Fibroblast of mammary gland (primary cell): ENCODE data around the gene FBXO10.

Experiments used
- DNase-seq: peaks from one replicate; pipeline ENCODE4 v3.0.0-alpha.2; 2010; ENCODE audit warnings: low read depth
- H3K4me3 ChIP-seq: 2 replicates; pipeline ENCODE4 v1.5.1; 2011; ENCODE audit warnings: low read depth, mild to moderate bottlenecking, low read length, moderate library complexity; ENCODE audit not compliant: control insufficient read depth
- TF ChIP-seq, protein P1 (sequence below): conservative IDR thresholded peaks from 2 replicates; pipeline ENCODE4 v1.5.1; 2011; ENCODE audit warnings: low read depth, low read length, inconsistent platforms; ENCODE audit not compliant: control insufficient read depth, insufficient read depth

Gene FBXO10

DNA sequence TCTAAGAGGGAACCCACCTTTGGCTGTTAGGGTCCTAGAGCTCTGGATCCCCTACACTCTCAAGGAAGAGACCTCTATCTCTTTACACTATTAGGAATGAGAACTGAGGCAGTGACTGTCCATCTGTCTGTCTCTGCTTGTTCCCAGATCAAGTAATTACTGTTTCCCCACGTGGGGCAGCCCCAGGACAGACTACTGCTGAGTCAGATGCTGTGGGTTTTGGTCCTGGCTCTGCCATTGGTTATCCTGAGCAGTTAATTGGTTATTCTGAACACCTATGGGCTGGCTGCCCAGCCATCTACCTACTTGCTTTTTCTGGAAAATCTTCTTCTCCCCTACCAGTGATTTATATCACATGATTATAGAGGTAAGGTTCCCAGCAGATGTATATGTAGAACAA lies 33.3 kb downstream of the FBXO10 start:
- TF ChIP-seq, protein P1, sequence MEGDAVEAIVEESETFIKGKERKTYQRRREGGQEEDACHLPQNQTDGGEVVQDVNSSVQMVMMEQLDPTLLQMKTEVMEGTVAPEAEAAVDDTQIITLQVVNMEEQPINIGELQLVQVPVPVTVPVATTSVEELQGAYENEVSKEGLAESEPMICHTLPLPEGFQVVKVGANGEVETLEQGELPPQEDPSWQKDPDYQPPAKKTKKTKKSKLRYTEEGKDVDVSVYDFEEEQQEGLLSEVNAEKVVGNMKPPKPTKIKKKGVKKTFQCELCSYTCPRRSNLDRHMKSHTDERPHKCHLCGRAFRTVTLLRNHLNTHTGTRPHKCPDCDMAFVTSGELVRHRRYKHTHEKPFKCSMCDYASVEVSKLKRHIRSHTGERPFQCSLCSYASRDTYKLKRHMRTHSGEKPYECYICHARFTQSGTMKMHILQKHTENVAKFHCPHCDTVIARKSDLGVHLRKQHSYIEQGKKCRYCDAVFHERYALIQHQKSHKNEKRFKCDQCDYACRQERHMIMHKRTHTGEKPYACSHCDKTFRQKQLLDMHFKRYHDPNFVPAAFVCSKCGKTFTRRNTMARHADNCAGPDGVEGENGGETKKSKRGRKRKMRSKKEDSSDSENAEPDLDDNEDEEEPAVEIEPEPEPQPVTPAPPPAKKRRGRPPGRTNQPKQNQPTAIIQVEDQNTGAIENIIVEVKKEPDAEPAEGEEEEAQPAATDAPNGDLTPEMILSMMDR: no peak
- DNase-seq: no peak
- no peak overlapping the region for H3K4me3 ChIP-seq

DNA sequence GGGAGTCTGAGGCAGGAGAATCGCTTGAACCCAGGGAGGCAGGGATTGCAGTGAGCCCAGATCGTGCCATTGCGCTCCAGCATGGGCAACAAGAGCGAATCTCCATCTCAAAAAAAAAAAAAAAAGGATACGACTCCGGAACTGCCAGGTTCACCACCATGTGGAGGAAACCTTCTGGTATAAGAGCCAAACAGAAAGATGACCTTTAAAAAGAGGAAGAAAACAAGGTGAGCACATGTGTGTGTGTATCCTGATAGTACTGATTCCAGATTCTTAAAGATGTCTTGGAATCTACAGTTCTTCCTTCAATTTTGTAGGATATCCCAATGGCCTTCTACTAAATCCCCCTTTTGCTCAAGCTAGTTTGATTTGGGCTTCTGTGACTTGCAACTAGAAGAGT lies 33.7 kb downstream of the FBXO10 start:
- TF ChIP-seq, protein P1: no peak
- no peak overlapping the region for H3K4me3 ChIP-seq
- DNase-seq: no peak

DNA sequence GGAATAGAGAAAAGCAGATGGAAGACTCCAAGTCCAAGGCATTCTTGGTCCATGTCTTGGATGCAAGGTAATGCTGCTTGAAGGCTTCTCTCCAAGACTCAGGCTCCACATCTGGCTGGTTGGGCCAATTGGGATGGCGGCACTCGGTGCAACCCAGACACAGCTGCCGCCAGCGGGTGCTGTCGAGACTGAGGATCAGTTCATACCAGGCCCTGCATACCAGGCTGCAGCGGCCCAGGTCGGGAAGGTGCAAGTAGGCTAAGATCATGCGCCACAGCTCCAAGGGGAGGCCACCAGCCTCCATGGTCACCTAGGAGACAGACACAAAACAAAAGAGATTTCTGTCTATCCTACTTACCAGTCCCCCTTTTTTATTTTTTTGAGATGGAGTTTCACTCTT lies 34.7 kb downstream of the FBXO10 start:
- TF ChIP-seq, protein P1: no peak
- no peak overlapping the region for H3K4me3 ChIP-seq
- DNase-seq: no peak

DNA sequence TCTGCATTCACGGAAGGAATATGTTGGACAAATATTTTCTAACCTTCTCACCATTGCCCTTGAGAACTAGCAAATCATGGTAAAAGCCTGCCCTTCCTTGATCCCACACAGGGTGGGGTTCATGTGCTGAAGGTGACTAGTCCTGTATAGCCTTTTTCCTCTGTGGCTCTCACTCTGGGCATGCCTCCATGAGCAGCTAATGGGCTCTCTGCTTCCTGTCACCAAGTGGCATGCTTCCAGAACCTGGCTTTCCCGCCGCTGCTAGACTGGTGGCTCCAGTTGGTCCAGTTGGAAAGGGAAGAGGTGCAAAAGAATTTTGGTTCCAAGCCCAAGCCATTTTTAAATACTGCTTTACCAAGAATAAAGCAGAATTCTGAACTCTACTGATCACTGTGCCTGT lies 35.5 kb downstream of the FBXO10 start:
- TF ChIP-seq, protein P1: no peak
- no peak for DNase-seq
- H3K4me3 ChIP-seq: no peak overlapping the region

DNA sequence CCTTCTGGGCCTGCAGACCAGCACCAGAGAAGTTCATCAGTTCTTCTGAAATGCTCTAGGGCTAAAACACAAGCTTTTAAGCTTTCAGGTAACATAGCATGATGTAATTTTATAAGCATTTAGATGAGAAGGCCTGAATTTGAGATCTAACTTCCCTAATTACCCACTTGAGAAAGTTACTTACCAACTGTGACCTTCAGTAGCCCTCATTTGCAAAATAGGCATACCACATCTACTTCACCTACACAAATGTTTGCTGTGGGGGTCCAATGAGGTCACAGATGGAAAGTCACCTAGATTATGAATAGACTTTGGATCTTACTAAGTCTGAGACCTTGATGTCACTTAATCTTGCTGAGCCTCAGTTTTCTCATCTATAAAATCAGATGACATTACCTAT lies 36.5 kb downstream of the FBXO10 start:
- H3K4me3 ChIP-seq: no peak overlapping the region
- TF ChIP-seq, protein P1: no peak
- no peak for DNase-seq

DNA sequence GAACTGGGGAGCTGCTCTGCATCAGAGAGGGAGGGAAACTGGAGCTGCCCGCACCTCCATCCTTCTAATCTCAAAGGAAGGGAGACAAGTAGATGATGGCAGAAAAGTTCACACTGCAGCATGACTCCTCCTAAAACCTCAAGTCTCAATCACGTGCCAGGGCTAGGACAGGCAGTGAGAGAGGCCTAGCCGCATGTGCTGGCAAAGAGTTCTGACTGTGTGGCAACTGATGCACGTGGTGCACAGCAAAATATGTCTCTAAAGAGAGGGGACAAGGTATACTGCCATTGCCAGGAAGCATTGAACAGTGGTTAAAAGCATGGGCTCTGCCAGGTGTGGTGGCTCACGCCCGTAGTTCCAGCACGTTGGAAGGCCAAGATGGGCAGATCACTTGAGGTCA lies 38.1 kb downstream of the FBXO10 start:
- no peak overlapping the region for H3K4me3 ChIP-seq
- TF ChIP-seq, protein P1: no peak
- no peak for DNase-seq

DNA sequence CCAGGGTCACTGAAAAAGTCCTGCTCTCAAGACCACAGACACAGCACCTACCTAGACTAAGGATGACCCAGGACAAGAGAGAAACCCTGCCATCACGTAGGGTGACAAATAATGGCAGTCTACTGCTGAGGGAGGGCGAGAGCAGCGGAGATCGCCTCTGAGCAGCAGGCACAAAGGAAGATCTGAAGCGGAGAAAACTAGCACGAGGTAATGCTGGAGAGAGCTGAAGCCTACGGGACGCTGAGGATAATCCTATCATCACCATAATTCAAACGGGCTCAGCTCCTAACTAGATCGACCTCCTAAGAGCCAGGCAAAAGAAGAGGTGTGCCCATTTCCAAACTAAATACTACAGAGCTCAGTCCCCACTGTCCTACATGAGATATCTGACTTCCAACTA lies 41.3 kb downstream of the FBXO10 start:
- H3K4me3 ChIP-seq: no peak overlapping the region
- TF ChIP-seq, protein P1: no peak
- no peak for DNase-seq
